ENCODE data around the gene MACROD1.
A peak's percentile ranks its signal among the peaks of the same experiment; 100 is the strongest.

DNA sequence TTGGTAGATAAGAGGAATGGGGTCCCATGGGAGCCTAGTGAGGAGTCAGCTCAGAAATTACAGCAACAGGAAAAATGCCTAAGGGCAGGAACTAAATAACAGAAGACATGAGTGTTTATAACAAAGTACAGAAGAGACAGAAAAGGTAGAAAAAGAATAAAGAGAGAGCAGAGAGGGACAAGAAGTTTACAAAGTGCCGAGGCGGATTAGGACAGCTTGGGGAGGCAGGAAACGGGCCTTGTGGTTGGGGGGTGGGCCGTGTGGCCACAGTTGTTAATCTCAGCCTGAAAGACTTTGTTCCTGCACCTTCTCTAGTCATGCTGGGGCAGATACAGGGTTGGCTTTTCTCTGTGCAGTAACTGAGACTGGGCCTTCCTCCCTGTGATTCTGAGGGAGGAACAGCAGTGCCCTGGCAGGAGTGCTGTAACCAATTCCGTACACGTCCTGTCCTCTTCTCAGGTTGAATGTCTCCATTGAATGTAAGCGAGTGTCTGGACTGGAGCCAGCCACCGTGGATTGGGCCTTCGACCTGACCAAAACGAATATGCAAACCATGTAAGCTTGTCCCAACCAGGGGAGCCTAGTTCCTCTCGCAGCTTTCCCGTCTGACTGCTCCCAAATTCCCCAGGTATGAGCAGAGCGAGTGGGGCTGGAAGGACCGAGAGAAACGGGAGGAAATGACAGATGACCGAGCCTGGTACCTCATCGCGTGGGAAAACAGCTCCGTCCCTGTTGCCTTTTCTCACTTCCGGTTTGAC is 214.0 kb downstream of the MACROD1 start:
- TF ChIP-seq POLR2A (IDR thresholded peaks at IDR 0.05; ENCODE audit: low read depth, low read length) (no peak), SPI1 (IDR thresholded peaks at IDR 0.05; ENCODE audit: low read depth, low read length) (peak; percentile 57), POLR2AphosphoS5 (IDR thresholded peaks at IDR 0.05; ENCODE audit: low read depth, low read length) (no peak), TAF1 (IDR thresholded peaks at IDR 0.05; ENCODE audit: low read depth, low read length) (no peak), POU2F2 (IDR thresholded peaks at IDR 0.05; ENCODE audit: low read depth, low read length) (no peak)
